SK-N-SH (cell line): ENCODE results near the gene SLC25A42.

Experiments used
- RAD21 ChIP-seq: IDR thresholded peaks from 2 replicates; pipeline ENCODE4 v1.6.1; 2012; ENCODE audit warnings: mild to moderate bottlenecking, low read length
- SIN3A ChIP-seq: IDR thresholded peaks from 2 replicates; pipeline ENCODE4 v1.6.1; 2012; ENCODE audit warnings: low read depth, mild to moderate bottlenecking, low read length, moderate library complexity, borderline replicate concordance
- TAF1 ChIP-seq: IDR thresholded peaks from 2 replicates; pipeline ENCODE4 v1.6.1; 2012; ENCODE audit warnings: low read depth, mild to moderate bottlenecking, low read length, moderate library complexity, borderline replicate concordance
- TF ChIP-seq, protein P1 (sequence below): fragments of 200-600 bp; sonication (generic); IDR thresholded peaks from 2 replicates; pipeline ENCODE4 v1.6.1; 2017; ENCODE audit warnings: antibody characterized with exemption, mild to moderate bottlenecking, moderate library complexity
- TF ChIP-seq, protein P2 (sequence below): IDR thresholded peaks from 2 replicates; pipeline ENCODE4 v1.6.1; 2012; ENCODE audit warnings: mild to moderate bottlenecking, low read depth, low read length, moderate library complexity
- TF ChIP-seq, protein P3 (sequence below): fragments of 150-350 bp; IDR thresholded peaks from 2 replicates; pipeline ENCODE4 v1.6.1; 2017; ENCODE audit warnings: antibody characterized with exemption, low read length, low read depth, borderline replicate concordance

DNA sequence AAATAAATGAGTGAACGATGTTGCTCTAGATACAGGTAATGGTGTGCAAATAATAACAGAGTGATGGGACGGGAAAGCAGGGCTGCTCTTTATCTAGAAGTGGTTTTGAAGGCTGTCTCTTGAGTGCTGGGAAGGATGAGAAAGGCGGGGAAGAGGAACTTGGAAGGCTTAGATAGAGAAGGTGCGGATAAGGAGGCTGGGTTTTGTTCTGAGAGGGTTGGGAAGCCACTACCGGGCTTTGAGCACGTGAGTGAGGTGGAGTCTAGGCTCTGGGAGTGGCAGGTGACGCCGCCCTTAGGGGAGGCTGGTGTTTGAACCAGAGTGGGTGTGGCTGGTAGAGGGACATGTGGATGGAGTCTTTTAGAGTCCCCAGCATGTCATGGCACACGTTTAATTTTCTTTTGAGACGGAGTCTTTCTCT, 29.6 kb upstream of the SLC25A42 start:
- TF ChIP-seq, protein P1, sequence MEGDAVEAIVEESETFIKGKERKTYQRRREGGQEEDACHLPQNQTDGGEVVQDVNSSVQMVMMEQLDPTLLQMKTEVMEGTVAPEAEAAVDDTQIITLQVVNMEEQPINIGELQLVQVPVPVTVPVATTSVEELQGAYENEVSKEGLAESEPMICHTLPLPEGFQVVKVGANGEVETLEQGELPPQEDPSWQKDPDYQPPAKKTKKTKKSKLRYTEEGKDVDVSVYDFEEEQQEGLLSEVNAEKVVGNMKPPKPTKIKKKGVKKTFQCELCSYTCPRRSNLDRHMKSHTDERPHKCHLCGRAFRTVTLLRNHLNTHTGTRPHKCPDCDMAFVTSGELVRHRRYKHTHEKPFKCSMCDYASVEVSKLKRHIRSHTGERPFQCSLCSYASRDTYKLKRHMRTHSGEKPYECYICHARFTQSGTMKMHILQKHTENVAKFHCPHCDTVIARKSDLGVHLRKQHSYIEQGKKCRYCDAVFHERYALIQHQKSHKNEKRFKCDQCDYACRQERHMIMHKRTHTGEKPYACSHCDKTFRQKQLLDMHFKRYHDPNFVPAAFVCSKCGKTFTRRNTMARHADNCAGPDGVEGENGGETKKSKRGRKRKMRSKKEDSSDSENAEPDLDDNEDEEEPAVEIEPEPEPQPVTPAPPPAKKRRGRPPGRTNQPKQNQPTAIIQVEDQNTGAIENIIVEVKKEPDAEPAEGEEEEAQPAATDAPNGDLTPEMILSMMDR = no peak
- TF ChIP-seq, protein P2, sequence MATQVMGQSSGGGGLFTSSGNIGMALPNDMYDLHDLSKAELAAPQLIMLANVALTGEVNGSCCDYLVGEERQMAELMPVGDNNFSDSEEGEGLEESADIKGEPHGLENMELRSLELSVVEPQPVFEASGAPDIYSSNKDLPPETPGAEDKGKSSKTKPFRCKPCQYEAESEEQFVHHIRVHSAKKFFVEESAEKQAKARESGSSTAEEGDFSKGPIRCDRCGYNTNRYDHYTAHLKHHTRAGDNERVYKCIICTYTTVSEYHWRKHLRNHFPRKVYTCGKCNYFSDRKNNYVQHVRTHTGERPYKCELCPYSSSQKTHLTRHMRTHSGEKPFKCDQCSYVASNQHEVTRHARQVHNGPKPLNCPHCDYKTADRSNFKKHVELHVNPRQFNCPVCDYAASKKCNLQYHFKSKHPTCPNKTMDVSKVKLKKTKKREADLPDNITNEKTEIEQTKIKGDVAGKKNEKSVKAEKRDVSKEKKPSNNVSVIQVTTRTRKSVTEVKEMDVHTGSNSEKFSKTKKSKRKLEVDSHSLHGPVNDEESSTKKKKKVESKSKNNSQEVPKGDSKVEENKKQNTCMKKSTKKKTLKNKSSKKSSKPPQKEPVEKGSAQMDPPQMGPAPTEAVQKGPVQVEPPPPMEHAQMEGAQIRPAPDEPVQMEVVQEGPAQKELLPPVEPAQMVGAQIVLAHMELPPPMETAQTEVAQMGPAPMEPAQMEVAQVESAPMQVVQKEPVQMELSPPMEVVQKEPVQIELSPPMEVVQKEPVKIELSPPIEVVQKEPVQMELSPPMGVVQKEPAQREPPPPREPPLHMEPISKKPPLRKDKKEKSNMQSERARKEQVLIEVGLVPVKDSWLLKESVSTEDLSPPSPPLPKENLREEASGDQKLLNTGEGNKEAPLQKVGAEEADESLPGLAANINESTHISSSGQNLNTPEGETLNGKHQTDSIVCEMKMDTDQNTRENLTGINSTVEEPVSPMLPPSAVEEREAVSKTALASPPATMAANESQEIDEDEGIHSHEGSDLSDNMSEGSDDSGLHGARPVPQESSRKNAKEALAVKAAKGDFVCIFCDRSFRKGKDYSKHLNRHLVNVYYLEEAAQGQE = no peak
- TF ChIP-seq, protein P3, sequence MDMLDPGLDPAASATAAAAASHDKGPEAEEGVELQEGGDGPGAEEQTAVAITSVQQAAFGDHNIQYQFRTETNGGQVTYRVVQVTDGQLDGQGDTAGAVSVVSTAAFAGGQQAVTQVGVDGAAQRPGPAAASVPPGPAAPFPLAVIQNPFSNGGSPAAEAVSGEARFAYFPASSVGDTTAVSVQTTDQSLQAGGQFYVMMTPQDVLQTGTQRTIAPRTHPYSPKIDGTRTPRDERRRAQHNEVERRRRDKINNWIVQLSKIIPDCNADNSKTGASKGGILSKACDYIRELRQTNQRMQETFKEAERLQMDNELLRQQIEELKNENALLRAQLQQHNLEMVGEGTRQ = no peak
- TF ChIP-seq TAF1 (no peak), SIN3A (no peak), RAD21 (no peak)
